Jurkat, Clone E6-1 (cell line): ENCODE measurements around the gene UBASH3A.
"Not testable (repeated sequence)": the region's sequence is repeated elsewhere in the genome, so short reads cannot be mapped to it uniquely, and the experiment has no call there.

Experiments
- DNase-seq: peaks from one replicate; pipeline ENCODE4 v3.0.0-alpha.2; 2011; ENCODE audit warnings: low read depth, low spot score
- H3K4me3 ChIP-seq: 2 replicates; pipeline ENCODE4 v1.5.1; 2011; ENCODE audit warnings: mild to moderate bottlenecking, low read length, control low read depth, moderate library complexity

The UBASH3A gene

DNA sequence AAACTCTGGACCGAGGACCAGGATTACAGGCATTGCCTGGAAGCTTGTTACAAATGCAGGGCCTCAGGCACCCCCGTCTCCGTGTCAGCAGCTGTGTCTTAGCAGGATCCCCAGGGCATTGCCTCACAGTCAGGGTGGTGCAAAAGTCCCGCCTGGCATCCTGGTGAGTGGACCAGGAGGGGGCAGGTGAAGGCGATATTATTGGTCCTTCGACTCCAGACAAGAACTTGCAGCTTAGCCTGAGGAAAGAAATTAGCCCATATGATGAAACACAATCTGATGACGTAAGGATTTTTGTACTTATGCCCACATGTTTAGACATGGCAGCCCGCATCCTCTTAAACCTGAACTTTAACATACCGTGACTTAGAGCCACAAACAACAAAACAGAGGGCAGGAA, 51.5 kb downstream of the UBASH3A start:
- DNase-seq: no peak

DNA sequence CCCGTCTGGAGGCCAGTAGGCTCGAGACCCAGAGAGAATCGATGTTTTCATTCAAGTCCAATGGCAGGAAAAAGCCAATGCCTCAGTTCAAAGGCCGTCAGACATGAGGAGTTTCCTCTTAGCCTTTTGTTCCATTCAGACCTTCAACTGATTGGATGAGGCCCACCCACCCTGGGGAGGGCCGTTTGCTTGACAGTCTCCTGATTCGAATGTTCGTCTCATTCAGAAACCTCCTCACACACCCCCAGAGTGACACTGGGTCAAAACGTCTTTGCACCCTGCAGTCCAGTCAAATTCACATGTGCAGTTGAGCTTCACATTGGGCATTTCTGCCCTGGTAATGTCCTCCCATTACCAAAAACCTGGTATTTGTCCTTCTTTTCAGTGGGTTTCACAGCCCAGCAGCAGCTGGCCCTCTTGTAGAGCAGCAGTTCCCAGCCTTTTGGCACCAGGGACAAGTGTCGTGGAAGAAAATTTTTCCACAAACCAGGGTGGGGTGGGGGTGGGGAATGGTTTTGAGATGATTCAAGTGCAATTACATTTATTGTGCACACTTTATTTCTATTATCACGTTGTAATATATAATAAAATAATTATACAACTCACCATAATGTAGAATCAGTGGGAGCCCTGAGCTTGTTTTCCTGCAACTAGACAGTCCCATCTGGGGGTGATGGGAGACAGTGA, 52.2 kb downstream of the UBASH3A start:
- DNase-seq: no peak
- no peak overlapping the region for H3K4me3 ChIP-seq

More for the DNA sequence above, 51.5 kb downstream of the UBASH3A start:
- no peak overlapping the region for H3K4me3 ChIP-seq

GRCh38 chr21:42456457-42456856, 52.8 kb downstream of the UBASH3A start:
- H3K4me3 ChIP-seq: no peak overlapping the region
- DNase-seq: peak; percentile 70

- no peak for DNase-seq
These were observed 55.4 kb downstream of the UBASH3A start for GRCh38 chr21:42459082-42459460.

GRCh38 chr21:42459546-42460215, 56.0 kb downstream of the UBASH3A start:
- DNase-seq: no peak
- H3K4me3 ChIP-seq: no peak overlapping the region

More at GRCh38 chr21:42459082-42459460, 55.4 kb downstream of the UBASH3A start:
- H3K4me3 ChIP-seq: no peak overlapping the region

GRCh38 chr21:42460391-42461184, 56.9 kb downstream of the UBASH3A start:
- H3K4me3 ChIP-seq: peak overlapping the region; percentile 51
- DNase-seq: peak; percentile 98

DNA sequence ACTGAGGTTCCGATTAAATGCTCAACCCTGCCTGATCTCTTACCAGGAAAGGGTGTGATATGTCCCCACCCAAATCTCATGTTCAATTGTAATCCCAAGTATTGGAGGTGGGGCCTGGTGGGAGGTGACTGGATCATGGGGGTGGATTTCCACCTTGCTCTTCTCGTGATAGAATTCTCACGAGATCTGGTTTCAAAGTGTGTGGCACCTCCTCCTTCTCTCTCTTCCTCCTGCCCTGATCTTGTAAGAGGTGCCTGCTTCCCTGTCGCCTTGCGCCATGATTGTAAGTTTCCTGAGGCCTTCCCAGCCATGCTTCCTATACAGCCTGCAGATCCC, 57.5 kb downstream of the UBASH3A start:
- peak overlapping the region; percentile 51 for H3K4me3 ChIP-seq
- peak; percentile 89 for DNase-seq

- peak; percentile 85 for DNase-seq
- peak overlapping the region; percentile 51 for H3K4me3 ChIP-seq
These were observed 58.5 kb downstream of the UBASH3A start for GRCh38 chr21:42461881-42462877.

DNA sequence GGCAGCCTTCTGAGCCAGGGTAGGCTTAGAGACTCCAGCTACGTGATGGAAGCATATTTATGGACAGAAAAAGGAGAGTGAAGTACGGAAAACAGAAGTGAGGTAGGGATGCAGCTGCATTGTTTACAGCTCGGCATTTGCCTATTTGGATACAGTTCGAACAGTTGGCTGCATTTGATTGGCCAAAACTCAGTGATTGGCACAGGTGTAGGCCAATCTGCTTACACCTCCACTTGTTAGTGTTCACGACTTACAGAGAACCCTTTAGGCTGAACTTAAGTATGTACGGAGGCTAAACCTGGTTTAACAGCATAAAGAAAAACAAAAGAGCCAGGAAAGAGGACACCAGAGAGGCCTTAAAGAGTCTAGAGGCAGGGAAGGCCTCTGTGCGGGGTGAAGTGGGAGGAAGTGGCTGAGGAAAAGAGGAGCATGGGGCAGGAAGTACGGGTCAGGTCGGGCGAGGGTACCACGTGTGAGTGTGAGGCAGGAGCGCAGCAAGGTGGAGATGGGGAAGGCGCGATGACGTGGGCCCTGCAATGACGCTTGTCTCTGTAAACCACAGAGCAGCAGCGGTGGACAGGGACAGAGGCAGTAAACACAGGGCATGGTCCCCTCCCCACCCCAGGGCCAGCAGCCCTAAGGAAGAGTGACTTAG, 60.3 kb downstream of the UBASH3A start:
- peak; percentile 96 for DNase-seq
- H3K4me3 ChIP-seq: peak overlapping the region; percentile 23

DNA sequence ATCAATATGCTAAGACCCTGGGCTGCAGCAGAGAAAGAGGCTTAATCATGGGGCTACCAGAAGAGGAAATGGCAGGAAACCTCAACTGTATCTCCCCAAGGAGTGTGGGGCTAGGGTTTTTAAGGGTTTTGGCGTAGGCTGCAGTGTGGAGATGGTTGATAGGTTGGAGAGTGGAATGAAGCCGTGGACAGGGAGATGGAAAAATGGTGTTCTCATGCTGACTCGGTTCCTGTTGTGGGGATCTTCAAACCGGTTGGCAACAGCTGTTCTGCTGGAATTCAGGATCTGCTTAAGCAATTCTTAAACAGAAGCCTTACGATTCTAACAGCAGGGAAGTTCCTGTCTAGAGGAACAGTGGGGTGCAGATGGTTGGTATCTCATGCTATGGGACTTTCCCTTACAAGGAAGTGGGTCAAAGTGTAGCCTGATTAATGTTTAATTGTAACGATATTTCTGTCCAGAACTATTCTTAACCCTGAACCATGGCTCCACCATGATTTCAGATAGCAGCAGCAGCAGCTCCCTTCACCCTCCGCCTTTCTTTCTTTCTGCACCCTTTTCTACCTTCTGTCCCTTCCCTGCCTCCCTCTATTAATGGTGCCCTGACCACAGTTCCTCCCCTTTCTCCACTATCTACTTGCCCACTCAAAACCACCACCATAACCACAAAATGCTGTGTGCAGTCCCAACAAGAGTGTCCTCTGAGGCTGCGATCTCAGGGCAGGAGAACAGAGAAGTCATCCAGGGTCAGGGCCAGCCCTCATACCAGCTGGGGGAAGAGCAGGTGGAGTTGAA, 61.5 kb downstream of the UBASH3A start:
- no peak overlapping the region for H3K4me3 ChIP-seq
- DNase-seq: peak; percentile 47

- DNase-seq: no peak
These were observed 62.1 kb downstream of the UBASH3A start for GRCh38 chr21:42465803-42466127.

DNA sequence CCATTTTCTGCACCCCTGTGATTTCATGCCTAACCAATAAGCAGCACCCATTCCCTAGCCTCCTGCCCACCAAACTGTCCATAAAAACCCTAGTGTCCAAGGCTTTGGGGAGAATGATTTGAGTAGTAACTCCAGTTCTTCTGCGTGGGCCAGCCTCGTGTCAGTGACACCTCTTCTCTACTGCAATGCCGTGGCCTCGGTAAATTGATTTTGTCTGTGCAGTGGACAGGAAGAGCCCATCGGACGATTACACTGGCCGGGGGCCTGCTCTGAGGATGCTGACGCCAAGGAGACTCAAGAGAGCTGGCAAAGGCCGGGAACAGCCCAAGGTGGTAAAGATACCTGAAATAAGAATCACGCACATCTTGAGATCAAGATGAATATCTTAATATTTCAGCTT, 63.0 kb downstream of the UBASH3A start:
- no peak for DNase-seq
- H3K4me3 ChIP-seq: no peak overlapping the region

More at GRCh38 chr21:42465803-42466127, 62.1 kb downstream of the UBASH3A start:
- H3K4me3 ChIP-seq: no peak overlapping the region

DNA sequence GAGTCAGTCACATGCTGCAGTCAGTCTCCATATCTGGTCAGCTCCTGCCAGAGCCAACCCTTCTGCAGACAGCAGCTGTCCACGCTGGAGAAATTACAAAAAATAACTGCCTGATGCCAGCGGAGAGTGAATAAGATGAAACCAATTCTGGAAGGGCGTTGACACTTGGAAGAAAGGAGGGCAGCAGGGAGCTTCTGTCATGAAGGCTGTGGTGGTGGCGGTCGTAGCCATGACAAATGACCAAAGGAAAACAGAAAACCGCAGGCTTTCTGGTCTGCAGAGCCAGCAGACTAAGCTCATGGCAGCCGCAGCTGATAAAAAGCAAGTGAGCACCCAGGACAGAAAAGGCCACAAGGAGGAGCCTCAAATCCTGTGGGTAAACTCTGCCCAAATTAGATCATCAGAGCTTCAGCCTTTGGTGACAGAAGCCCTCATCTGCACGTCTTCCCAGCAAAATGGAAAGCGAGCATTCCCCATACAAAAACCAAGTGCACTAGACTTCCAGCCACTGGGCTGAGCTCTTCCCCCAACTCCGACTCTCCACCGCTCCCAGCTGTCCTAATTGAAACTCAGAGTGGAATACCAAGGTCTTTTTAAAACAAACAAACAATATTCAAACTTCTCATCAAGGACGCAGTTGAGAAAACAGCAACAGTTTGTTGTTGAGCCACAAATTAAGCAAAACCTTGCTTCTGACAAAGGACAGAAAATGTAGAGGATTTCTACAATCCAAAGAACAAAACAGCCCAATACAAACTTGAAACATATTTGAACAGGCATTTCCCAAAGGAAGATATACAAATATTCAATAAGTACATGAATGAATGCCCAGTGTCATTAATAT, 63.7 kb downstream of the UBASH3A start:
- H3K4me3 ChIP-seq: no peak overlapping the region
- peak; percentile 57 for DNase-seq

- no peak overlapping the region for H3K4me3 ChIP-seq
- DNase-seq: no peak
These were observed 64.9 kb downstream of the UBASH3A start for GRCh38 chr21:42468491-42469131.

DNA sequence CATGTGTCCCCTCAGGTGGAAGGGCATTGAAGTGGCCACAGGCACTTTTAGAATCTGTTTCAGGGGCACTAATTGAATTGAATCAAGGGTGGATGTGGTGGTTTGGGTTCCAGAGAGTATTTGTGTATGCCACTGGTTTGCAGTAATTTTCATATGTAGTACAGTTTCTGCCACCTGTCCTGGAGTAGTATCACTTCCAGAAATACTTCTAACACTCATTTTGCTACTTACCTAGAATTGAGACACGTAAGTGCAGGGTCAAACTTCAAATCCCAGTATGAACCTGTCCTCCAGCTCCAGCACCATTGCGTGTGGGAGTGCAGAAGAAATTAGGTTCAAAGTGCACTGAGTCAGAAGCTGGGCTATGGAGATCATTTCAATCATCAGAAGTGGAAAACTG, 65.6 kb downstream of the UBASH3A start:
- H3K4me3 ChIP-seq: no peak overlapping the region
- DNase-seq: no peak

DNA sequence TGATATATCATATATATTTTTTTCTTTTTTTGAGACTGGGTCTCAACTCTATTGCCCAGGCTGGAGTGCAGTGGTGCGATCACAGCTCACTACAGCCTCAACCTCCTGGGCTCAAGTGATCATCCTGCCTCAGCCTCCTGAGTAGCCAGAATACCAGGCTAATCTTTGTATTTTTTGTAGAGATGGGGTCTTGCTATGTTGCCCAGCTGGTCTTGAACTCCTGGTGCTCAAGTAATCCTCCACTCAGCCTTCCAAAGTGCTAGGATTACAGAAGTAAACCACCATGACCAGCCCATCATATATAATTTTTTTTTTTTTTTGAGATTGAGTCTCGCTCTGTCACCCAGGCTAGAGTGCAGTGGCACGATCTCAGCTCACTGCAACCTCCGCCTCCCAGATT, 66.0 kb downstream of the UBASH3A start:
- not testable (repeated sequence) for H3K4me3 ChIP-seq, DNase-seq

DNA sequence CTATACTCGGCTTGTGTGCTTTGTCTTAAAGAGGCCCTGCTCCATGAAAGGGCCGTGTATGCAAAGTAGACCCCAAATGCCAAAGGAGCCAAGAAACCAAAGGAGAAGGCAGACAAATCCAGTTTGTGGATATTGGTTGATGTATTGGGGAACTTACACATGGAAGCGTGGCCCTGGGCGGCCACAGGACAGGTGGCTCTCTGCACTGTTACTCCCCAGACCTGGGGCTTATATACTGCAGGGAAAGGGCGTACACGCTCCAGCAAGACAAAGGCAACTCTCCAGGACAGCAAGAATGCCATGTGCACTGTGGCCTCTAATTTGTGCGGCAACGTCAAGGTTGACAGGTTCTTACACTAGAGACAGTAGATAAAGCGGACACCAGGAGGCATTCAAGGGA, 67.5 kb downstream of the UBASH3A start:
- no peak overlapping the region for H3K4me3 ChIP-seq
- DNase-seq: no peak
